GOT3 (cell line): ENCODE measurements around the gene KLRF2.

Experiments
- DNase-seq: peaks from one replicate; lab custom pipeline; 2025; ENCODE audit warnings: mixed read lengths; lab: John Stamatoyannopoulos, UW

The KLRF2 gene

DNA sequence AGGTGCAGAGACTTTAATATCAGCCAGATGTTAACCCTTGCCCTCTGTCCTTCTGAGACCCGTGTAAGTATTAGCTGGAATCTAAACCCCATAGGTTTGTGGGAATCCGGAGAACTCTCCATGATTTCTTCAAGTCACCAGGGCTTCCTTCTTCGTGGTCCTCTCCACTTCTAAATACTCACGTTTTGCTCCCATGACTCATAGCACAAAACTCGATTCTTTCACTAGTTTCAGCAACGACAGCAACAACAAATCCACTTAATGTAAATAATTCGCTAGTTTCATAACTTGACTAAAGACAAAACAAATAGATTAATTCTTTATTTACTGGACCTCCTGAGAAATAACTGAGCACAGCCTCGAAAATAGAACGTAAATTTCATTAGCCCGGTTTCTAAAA is 55.3 kb downstream of the KLRF2 start:
- no peak for DNase-seq

DNA sequence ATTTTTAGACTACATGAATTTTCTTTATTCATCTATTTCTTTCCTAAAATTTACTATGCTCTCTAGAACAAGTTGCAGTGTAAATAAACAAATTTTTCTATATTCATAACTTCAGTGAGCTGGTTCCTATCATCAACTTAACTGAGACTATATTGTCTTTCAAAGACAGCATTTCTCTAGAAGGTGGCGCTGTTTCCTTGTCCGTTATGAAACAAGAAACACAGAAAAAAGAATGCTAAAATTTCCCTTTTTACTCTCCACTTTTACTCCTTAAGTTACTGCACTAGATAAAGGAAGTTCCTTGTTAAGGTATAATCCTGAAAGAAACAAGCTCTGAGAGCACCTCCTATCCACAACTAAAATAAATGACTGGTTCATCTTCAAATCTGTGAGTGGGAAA is 59.1 kb downstream of the KLRF2 start:
- no peak for DNase-seq

DNA sequence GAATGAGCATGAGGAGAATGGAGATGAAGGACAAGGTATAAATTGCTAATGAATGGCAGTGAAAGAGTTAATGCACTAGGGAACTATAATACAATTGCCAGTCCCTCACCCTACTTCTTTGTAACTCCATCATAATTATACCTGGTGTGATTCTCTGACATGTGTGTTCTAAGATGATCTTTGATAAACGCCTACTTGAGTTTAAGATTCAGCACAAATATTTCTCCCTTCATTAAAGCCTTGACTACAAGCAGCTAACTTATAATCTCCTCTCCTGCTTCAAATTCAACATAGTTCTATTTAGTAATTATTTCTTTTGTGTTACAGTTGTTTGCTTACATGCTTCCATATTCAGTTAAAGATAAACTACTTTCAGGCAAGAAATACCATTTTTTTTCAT is 60.5 kb downstream of the KLRF2 start:
- DNase-seq: no peak

DNA sequence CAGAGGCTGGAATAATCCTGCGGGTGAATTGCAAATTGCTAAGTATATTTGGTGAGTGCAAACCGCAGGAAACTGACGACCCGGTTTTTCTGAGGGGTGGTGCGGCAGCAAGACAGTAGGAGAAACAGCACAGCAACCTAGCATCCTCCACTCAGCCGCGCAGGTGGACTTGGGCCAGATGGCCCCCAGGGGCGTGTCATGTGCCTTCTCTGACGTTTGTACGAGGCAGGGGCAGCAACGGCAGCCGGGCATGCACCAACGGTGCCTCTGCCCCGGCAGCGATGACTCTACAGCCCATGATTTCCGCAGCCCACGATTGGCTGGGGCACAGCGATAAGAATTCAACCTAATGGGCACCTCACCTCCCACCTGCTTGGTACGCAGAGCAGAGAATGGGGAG is 62.0 kb downstream of the KLRF2 start:
- DNase-seq: no peak

DNA sequence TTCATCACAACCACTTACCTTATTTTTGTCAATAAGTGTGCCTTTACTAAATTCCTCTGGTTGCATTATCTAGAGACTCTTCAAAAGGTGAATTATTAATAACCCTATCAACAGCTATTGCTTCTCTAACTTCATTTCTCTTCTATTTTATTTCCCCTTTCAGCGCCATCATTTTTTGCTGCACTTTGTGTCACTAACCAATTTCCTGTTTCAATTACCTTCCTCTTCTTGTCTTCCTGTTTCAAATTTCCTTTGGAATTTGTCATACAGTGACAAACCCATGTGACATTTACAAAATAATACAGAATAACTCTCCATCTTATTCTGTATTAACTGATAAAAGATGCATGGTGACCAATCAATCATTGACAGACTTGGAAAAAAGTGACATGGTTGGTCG is 63.1 kb downstream of the KLRF2 start:
- no peak for DNase-seq
